Measurements from ENCODE around the gene GBA2. TPM values are rescaled to one million over a fixed set of nuclear protein-coding genes. Genes with fewer than 3 reads are reported as not detected.

Gene GBA2
- total RNA-seq, 1 donor from 2014 or later = 24.3 TPM

DNA sequence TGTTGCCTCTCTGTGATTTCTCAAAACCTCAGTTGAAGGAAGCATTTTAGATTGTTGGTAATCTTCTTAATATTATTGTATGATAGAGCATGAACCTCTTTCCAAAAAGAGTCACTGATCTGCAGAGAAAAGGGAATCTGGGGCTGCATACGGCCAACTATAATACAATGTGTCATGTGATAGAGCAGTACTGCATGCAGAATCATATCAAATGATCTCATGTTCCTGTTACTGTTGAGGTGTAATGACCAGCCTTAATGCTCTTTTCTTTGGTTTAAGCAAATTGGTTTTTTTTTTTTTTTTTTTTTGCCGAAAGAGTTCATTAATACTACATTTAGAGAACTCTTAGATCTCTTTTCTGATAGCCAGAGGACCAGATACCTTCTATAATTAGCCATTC, 18.0 kb upstream of the GBA2 start:
- DNase-seq (ENCODE audit: low spot score) = no peak

DNA sequence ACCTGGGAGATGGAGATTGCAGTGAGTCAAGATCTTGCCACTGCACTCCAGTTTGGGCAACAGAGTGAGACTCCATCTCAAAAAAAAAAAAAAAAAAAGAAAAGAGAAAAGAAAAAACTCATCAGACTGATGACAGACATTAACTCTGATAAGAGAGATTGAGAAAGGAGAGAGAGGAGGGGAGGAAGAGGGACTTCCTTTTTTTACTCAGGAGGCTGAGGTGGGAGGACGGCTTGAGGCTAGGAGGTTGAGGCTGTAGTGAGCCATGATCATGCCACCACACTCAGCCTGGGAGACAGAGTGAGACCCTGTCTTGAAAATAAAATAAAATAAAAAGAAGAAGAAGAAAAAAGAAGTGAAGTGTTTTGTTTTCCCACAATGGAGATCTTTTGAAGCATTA, 14.8 kb upstream of the GBA2 start:
- no peak for DNase-seq (ENCODE audit: low spot score)

DNA sequence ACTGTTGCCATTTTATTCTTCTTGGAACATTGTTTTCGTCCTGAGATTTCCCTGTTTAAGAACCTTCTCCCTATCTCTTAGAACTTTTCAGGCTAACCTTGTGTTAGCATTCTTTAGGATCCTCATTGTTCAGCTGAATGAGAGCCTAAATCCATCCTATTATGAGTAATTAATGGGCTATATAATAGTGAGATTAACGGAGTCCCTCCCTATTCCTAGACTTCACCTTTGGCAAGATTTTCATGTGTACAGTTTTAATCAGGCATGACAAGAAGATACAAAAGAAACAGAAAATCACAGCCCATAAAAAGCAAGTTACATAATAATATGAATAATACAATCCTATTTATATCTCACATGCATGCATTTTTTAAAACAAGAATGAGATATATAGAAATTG, 14.2 kb upstream of the GBA2 start:
- DNase-seq (ENCODE audit: low spot score) = no peak

DNA sequence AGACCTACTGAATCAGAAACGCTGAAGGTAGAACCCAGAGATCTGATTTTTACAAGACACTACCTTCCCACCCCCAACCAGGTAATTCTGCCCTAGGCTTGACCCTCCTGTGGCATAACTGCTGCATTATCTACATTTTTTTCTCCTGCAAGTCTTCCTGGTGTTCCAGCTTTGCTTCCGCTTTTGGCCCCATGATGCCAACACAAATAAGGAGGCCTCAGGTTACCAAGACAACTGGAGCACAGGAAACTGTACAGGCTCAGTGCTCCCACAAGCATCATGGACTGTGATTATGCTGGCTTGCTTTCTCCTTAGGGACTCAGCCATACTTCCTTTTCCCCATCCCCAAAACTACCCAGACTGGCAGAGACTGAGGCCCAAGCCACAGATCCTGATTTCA, 11.6 kb upstream of the GBA2 start:
- DNase-seq (ENCODE audit: low spot score) = peak; percentile 54

DNA sequence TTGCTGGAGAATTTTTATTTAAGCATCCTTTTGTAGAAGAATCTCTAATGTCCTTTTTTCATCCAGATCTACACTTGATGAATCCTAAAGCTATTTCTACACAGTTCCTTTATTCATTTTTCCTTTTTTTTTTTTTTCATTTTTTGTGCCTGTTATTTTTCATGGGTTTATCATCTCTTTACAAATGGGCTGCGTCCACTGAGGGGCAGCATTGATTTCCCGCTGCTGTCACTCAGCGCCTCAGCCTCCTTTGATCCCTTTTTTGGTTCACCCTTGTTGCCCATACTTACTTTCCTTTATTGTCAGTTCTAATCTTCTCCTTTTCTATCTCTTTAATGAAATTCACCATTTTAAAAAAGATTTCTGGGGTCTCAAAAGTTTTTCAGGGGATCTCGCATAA, 10.8 kb upstream of the GBA2 start:
- no peak for DNase-seq (ENCODE audit: low spot score)

DNA sequence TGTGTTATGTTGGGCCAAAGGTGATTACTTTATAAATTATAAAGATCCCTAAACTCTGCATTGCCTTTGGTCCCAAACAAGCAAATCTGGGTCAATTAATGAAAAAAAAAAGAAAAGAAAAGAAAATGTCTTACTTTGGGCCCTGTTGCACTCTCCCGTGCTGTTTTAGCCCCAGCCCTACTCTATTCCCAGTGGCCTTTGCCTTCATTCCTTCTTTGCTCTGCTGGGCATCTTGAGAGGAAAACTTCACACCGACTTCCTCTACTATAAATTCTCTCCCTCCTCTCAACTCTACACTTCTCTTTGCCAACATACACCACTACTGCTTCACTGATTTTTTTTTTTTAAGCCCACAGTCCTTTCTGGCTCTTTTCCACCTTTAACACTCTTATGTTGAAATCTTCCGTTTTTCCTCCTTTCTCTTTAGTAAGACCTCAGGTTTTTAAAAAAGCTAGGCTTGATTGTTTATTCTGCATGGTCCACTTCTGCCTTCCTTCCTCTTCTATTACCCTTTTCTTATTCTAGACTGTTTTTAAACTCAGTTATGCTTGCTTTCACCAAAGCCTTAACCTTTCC, 9.5 kb upstream of the GBA2 start:
- peak; percentile 31 for DNase-seq (ENCODE audit: low spot score)

DNA sequence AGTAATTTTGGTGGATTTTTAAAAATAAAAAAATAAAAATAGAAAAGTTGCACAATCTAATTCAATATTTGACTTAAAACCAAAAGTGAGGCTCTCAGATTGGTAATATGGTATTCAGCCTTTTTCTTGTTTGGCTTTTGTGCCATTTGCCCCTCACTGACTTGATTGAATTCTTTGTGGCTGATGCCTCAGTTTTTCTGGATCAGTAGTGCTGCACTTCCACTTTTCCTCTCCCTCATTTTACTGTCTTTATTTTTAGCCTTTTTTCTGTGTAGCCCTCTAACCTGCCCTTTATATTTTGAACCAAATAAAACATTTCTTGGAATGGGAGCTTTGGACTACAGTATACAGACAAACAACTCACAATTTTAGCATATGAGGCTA, 8.9 kb upstream of the GBA2 start:
- DNase-seq (ENCODE audit: low spot score) = no peak

DNA sequence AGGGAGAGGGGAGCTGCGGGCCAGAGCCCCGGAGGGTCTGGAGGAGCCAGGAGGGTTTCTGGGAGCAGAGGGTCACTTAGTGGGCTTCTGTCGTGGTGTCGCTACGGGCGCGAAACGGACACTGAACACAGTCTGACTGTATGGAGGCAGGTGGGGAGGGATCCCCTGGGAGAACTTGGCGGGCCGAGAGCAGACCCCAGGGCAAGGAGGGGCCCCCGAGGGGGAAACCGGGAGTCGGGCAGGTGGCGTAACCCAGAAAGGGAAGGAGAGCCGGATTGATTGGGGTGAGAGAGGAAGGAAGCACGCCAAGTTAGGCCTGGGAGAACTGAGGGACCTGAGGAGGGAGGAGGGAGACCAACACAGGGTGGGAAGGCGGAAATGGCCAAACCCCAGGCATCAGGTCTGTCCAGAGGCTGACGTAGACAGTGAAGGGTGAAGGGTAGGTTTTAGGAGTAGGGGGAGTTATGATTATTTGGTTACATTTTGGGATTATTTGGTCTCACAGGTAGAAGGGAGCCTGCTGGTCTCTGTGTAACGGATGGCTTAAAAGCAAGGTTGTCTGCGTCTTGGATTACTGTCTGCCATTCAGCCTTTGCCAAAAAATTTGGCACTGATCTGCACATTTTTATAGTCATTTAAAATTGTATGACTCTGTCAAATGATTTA, 8.3 kb upstream of the GBA2 start:
- peak; percentile 35 for DNase-seq (ENCODE audit: low spot score)

DNA sequence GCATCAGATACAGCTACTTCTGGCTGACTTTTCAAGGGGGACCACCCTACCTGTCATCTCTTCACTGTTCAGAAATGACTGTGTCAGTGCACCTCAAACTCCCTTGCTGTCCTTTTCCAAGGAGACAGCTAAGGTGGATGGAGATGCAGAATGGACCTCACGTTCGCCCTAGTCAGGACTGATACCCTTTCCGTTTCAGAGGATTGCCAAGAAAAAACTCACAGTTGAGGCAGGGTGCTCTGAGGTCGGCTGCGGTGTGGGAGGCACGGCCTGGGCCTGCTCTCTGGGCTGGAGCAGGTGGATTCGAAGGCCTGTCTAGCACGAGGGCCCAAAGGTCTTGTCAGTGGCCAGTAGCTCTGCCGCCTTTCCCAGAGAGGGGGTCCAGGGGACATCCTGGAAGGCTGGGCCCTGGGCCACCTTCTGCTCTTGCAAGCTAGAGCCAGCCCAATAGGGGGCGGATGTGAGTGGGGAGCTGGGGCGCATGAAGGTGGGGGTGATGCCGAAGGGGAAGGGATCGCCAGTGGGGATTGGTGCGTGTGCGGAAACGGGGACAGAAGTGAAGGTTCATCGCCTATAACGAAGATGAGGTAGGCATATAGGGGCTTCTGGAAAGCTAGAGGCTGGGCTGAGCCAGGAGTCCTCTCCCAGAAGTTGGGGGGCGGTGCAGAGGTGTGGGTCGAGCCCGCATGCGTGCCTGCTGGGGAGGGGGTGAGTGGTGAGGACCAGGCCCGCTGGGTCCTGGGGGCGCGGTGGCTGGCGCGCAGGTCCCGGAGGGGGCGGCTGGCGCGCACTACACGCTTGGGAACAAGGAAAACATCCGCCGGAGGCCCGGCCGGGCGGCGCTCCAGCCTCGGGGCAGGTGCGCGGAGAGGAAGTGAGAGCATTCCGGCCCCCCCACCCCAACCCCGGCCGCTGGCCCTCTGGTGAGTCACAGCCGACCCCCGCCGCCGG, 7.5 kb upstream of the GBA2 start:
- peak; percentile 48 for DNase-seq (ENCODE audit: low spot score)

DNA sequence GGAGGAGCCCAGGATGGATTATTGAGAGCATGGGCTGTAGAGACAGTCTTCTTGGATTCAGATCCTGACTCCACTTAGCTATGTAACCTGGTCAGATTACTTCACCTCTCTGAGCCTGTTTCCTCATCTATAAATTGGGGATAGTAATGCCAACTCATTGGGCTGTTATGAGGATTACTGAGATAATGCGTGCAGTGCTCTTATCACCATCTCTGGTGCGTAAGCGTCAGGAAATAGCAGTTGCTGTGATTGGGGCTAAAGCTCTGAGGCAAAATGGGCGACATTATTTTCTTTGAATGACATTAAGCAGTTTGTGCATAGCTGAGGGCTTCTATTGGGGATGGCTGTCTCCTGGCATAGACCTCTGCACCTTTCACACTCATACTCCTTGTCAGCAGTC, 6.0 kb upstream of the GBA2 start:
- DNase-seq (ENCODE audit: low spot score) = no peak

DNA sequence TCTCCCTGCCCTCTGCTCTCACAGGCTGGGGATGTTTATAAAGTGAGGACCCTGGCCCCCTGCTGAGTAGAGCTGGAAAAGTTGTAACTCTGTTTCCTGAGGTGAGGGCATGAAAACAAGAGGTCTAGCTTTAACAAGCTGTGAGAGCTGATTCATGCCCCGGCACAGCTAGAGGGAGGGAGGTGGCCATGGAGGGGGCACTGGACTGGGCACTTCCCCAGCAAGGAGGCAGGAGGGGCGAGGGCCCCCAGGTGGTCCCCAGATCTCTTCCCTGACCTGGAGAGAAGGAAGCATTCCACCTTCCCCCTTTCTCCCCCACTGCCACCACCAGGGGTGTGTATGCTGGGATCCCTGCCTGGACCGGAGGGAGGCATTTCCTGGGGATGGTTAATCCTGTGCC, 5.2 kb upstream of the GBA2 start, which contains the start of gene MSMP:
Gene MSMP (minus strand): TSS at position 13 of the 400 bp plus-strand sequence. CDS start 147 bp downstream, outside the sequence.
- no peak for DNase-seq (ENCODE audit: low spot score)

DNA sequence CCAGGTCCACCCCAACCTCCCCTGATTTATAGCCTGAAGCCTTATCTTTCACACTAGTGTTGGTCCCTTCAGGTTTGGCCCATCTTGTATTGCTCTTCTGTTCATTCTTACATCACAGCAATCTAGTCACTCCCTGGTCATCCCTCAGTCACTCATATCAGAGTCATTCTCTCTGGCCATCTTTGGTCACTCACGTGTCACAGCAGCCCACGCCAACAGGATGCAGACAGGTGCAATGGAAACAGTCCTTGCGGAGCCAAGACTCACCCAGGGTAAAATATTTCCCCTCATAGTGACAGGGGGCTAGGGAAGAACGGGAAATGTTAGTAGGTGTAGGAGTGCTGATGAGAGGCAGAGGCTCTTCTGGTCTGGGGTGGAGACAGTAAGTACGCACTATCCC, 4.4 kb upstream of the GBA2 start:
- no peak for DNase-seq (ENCODE audit: low spot score)

DNA sequence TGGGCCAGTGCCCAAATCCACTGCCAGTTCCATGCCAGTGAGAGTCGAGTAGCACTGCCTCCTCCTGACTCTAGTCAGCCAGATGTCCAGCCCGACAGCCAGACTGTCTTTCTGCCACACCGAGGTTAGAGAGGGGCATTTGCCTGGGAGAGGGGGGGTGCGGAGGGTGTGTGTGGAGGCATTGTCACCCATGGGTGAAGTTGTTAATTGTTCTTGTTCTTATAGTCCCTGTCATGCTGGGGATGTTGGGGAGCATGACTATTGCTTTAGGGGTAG, 1.2 kb upstream of the GBA2 start:
- no peak for DNase-seq (ENCODE audit: low spot score)

DNA sequence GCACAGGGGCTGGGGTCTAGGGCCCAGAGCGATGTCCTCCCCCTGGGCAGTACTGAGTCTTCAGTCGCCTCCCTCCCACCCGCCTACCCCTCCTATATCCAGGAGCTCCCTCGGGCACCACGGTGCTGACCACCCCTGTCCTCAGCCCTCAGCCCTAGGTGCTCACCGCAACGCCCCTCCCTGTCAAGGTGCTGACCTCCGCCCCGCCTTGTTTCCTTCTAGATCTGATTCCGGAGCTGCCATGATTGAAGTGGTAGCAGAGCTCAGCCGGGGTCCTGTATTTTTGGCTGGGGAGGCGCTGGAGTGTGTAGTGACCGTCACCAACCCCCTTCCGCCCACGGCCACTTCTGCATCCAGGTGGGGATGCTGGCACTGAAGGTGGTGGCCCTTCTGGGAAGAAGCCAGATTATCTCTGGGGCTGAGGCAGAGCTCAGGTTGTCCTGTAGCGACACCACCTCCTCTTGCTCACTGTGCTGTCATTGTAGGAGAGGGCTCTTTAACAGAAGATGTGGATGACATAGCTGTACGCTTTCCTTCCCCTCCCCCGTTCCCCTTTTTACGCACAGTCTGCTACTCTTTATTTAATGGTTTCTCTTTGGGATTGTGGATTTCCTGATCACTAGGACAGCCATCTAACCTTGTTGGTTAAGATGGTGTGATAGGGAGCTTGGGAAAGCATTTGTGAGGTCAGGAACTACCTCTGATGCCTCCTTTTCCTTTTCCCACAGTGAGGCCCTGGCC, 657 bp upstream of the GBA2 start:
- DNase-seq (ENCODE audit: low spot score) = no peak

DNA sequence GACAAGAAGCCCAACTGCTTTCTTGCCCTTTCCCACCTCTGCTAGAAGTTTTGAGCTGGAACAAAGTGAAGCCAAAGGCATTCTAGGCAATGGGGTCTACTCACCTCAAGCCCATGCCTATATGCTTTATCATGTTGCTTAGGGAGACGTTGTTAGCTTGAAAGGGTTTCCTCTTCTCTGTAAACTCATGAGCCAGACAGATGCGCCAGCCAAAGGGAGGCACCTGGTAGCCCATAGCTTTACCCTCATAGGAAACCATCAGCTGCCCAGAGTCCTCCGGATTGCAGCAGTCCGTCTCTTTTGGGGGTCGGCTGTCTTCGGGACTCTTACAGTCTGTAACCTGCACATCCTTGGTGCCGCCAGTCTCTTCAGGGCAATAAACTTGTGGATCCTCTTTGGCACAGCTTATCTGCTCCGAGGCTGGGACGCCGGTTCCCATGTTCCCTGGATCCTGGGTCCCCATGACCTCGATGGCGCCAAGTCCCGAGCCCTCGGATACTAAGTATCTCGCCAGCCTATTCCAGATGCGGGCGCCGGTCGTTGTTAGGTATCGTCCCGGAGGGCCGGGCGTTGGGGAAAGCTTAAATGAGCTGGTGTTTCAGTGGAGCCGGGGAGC, 678 bp downstream of the GBA2 start:
- DNase-seq (ENCODE audit: low spot score) = no peak

DNA sequence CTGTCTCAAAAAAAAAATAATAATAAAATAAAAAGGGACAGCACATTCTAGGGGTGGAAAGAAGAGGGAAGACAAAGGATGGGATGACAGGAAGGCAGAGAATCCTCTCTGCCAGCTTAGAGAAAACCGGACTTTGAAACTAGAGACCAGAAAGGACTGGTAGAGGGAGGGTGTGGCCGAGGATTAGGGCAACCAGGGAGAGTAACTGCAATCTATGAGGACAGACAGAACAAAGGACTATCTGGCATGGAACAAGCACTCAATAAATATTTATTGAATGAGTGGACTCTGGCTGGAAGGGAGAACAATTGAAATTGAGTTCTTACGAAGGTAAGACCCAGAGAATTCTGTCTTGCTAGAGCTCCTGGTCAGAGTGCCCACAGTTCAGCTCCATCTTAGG, 2.4 kb downstream of the GBA2 start:
- no peak for DNase-seq (ENCODE audit: low spot score)

DNA sequence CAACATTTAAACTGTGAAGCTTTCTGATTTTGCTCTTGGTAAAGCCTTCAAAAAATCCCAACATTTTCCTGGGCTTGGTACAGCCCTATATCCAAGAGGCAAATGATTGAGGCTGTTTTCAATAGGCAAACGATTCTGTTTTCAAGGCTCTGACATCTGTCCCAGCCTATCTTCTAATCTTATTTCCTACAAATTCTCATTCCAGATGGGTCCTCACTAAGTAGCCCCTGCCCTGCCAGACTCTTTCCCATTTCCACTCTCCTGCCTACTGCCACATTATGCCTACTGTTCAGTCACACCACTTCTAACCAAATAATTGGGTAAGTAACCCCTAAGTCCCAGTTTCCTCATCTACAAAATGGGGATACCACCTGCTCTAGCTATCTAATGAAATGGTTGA, 3.5 kb downstream of the GBA2 start:
- DNase-seq (ENCODE audit: low spot score) = no peak

DNA sequence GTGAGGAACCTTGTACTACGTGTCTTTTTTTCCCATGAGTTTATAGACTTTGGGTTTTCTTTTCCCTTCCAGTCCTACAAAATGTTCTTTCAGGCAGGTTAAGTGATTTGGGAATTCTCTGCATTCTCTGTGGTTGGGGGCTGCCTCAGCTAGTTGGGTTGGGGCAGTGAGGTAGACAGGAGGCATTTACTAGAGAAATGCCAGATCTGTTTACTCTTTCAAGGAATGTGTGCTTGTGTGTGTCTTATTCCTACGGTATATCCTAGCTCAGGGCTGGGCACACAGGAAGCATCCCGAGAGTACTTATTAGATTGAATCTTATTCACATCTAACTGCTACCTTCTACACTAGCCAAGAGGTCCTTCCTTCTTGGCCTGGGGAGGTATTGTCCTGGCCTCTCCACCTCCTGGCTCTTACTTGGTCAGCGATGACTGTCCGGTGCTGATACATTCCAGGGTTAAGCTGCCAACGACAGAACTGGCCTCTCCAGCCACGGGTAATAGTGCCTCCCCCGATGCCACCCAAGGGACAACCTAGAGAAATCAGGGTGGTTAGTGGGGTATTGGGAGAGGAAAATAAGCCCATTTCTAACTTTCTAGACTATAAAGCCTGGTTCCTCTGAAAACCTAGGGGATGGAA, 5.0 kb downstream of the GBA2 start:
- no peak for DNase-seq (ENCODE audit: low spot score)

DNA sequence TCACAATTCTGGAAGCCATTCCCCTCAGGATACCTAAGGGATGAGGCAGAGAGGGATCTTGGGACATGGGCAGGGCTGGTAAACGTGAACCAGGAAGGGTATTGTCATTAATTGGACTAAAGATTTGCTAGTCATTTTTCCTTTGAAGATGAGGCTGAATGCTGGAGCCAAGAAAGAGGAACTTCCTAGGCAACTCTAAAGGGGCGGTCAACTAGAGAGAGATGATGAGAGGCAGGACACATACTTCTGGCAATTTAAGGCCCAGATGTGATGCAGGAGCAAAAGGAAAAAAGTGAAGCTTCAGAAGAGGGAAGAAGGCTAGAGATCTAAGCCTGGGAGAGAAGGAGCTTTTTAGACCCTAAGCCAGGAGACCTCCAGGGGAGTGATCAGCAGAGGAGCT, 5.6 kb downstream of the GBA2 start:
- no peak for DNase-seq (ENCODE audit: low spot score)

DNA sequence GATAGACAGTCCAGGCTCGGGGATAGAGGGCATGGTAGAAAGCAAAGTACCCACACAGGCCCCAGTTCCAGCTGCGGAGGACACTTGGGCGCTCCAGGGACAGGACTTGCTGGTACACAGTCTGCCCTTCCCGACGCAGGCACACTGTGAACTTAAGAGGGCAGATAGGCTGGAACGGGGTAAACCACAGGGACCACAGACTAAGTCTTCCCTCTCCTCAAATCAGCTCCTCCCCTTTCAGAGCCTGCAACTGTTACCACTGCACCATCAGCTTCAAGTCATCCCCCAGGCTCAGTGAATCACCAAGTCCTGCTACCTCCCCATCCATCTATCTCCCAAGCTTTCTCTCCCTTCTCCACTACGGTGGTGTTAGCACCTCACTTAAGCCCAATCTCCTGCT, 7.3 kb downstream of the GBA2 start:
- DNase-seq (ENCODE audit: low spot score) = no peak

DNA sequence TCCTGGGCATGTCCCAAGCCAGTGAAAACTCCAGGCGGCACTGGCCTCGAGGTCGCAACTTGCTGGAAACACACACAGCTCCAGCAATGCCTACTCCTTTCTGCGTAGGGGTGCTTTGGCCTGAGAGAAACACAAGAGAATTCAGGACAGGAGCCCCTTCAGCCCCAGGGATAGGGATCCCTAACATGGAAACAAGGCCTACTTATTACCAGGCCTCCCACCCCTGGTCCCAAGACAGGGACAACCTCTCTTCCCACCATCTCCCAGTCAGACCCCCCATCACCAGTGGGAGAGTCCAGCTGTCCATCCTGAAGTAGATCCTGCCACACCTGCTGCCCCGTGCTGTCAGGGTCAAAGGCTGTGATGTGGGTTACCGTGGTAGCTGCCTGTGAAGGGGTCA, 8.8 kb downstream of the GBA2 start:
- DNase-seq (ENCODE audit: low spot score) = no peak
